Esophagus muscularis mucosa (tissue), 4 donors: Measurements from ENCODE around the gene CLDN6. TPM values are rescaled to one million over a fixed set of nuclear protein-coding genes. Genes with fewer than 3 reads are reported as not detected.

Source experiments
- DNase-seq: peaks from one replicate; pipeline ENCODE4 v3.0.0-alpha.2; 2017; ENCODE audit errors: extremely low spot score
- H3K27ac ChIP-seq, 4 donors: fragments of 200-600 bp; sonication (generic); replicated peaks in 1 of 4; 1 replicate in 3 of 4; 2 replicates in 1 of 4; pipeline ENCODE4 v1.5.1; 2016 to 2019; ENCODE audit warnings: mild to moderate bottlenecking in 1 of 4
- H3K27me3 ChIP-seq, 4 donors: fragments of 200-600 bp; sonication (generic); one replicate each; pipeline versions ENCODE4 v1.5.1 to v1.6.0; 2016 to 2019
- H3K36me3 ChIP-seq, 4 donors: fragments of 200-600 bp; sonication (generic); one replicate each; pipeline ENCODE4 v1.5.1; 2016 to 2019
- H3K4me1 ChIP-seq, 4 donors: fragments of 200-600 bp; sonication (generic); one replicate each; pipeline ENCODE4 v1.5.1; 2016 to 2019
- H3K4me3 ChIP-seq, 4 donors: fragments of 200-600 bp; sonication (generic); 1 replicate in 2 of 4; 2 replicates in 2 of 4; pipeline ENCODE4 v1.5.1; 2016 to 2019; ENCODE audit warnings: mild to moderate bottlenecking in 4 of 4, moderate library complexity in 1 of 4
- H3K9me3 ChIP-seq, 4 donors: fragments of 200-600 bp; sonication (generic); 1 replicate in 3 of 4; 2 replicates in 1 of 4; pipeline ENCODE4 v1.5.1; 2016 to 2019
- CTCF ChIP-seq, 3 experiments: fragments of 200-600 bp in 2 of 3; fragments of 450-650 bp in 1 of 3; sonication (generic) in 2 of 3; IDR thresholded peaks; one replicate each; pipeline ENCODE4 v1.5.1; 2017 to 2019; ENCODE audit warnings: antibody characterized with exemption in 3 of 3, mild to moderate bottlenecking in 2 of 3, moderate library complexity in 1 of 3
- EP300 ChIP-seq: sonication (generic); formaldehyde crosslinking; IDR thresholded peaks from one replicate; pipeline ENCODE4 v1.6.1; 2017; ENCODE audit warnings: antibody characterized with exemption
- POLR2A ChIP-seq: fragments of 450-650 bp; IDR thresholded peaks from one replicate; pipeline ENCODE4 v1.6.1; 2017; ENCODE audit warnings: antibody characterized with exemption, moderate library complexity, mild to moderate bottlenecking, low read depth
- POLR2AphosphoS5 ChIP-seq, 2 donors: sonication (generic); formaldehyde crosslinking; IDR thresholded peaks; one replicate each; pipeline ENCODE4 v1.6.1; 2017; ENCODE audit warnings: antibody characterized with exemption in 2 of 2
- WGBS: methylation state at CpG from one replicate; pipeline ENCODE4 v1.1.5; 2018; 5-methylcytosine and 5-hydroxymethylcytosine counted together
- intact Hi-C: fragments of 100-400 bp; cut with DNase I; formaldehyde crosslinking; loops from one replicate; pipeline ENCODE4 v1.15.1; 2023
- total RNA-seq, 4 donors: library from RNA; depleted of rRNA; stranded (reverse); fragments of >200 nt; gene quantifications; one replicate each; pipeline versions ENCODE4 v1.1.0 to v1.2.1, GENCODE V29; 2016

CLDN6 gene
- total RNA-seq, 4 donors from 2014 or later, result not detected

DNA sequence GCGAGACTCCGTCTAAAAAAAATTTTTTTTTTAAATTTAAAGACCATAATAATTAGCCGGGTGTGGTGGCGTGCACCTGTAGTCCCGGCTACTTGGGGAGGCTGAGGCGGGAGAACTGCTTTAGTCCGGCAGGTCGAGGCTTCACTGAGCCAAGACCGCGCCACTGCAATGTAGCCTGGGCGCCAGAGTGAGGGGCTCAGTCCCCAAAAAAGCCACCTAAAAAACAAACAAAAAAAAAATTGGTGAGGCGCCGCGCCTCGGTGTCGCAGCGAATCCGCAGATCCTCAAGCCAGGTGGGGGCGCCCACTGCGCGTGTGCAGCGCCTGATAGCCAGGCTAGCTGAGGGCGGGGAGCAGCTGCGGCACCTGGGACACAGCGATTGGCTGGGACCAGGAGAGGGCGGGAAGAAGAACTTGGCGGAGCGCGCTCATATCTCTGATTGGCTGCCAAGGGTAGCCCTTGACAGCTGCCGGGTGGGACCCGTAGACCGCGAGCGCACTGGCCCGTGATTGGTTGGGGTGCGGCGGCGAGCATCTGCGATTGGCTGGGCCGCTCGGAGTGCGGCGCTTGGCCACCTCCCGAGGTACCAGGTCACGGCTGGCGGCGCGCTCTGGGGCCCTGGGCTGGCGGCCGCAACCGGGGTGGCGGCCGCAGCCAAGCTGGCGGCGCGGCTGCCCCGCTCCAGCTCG lies 14.3 kb downstream of the CLDN6 start:
- peak; percentile 99 for DNase-seq
- Histone ChIP-seq H3K9me3 (no peaks in the 10 kb centered on the region), H3K27me3 (peaks cover 0 to 71% (median 5%) of the 10 kb centered on the region in 4 donors), H3K4me3 (peak overlapping the region; percentile 38 to 66 (median 42)), H3K36me3 (no peaks in the 10 kb centered on the region), H3K4me1 (peaks cover 3 to 18% (median 12%) of the 10 kb centered on the region in 4 donors), H3K27ac (no peak overlapping the region)
- WGBS, result 16% methylated on average over 25 of the region's 58 CpGs
- TF ChIP-seq EP300 (no peak), POLR2AphosphoS5 (IDR thresholded peaks at IDR 0.05) (peak; percentile 20 to 86), POLR2A (no peak), CTCF (IDR thresholded peaks at IDR 0.05) (peak; percentile 59 to 85 (median 67))
- intact Hi-C loops, result loop anchor here (1.0 kb wide), 1 partner anchor 25 kb away; no protein-coding TSS in a partner anchor

- no peak for DNase-seq
- Histone ChIP-seq H3K9me3 (no peaks in the 10 kb centered on the region), H3K27me3 (peaks cover 0 to 68% (median 3%) of the 10 kb centered on the region in 4 donors), H3K4me1 (peaks cover 3 to 15% (median 12%) of the 10 kb centered on the region in 4 donors), H3K36me3 (no peaks in the 10 kb centered on the region), H3K27ac (no peak overlapping the region), H3K4me3 (no peak overlapping the region)
- intact Hi-C loops, result no loop called here
- WGBS, result 73% methylated on average over 10 of the region's 12 CpGs
- TF ChIP-seq EP300 (no peak), POLR2A (no peak), POLR2AphosphoS5 (IDR thresholded peaks at IDR 0.05) (no peak), CTCF (IDR thresholded peaks at IDR 0.05) (no peak)
Measured at GRCh38 chr16:3001316-3001715, 16.7 kb downstream of the CLDN6 start.

- Histone ChIP-seq H3K4me1 (peaks cover 3 to 15% (median 12%) of the 10 kb centered on the region in 4 donors), H3K9me3 (no peaks in the 10 kb centered on the region), H3K36me3 (no peaks in the 10 kb centered on the region), H3K27ac (no peak overlapping the region), H3K27me3 (peaks cover 0 to 68% (median 3%) of the 10 kb centered on the region in 4 donors), H3K4me3 (no peak overlapping the region)
- no peak for DNase-seq
- TF ChIP-seq EP300, result no peak
- no peak for TF ChIP-seq POLR2A
- no peak for TF ChIP-seq POLR2AphosphoS5 (IDR thresholded peaks at IDR 0.05)
- no peak for TF ChIP-seq CTCF (IDR thresholded peaks at IDR 0.05)
- intact Hi-C loops, result no loop called here
- WGBS, result no CpG with 5 or more reads among the region's 4 CpGs
Measured at GRCh38 chr16:3000540-3000939, 17.4 kb downstream of the CLDN6 start.

DNA sequence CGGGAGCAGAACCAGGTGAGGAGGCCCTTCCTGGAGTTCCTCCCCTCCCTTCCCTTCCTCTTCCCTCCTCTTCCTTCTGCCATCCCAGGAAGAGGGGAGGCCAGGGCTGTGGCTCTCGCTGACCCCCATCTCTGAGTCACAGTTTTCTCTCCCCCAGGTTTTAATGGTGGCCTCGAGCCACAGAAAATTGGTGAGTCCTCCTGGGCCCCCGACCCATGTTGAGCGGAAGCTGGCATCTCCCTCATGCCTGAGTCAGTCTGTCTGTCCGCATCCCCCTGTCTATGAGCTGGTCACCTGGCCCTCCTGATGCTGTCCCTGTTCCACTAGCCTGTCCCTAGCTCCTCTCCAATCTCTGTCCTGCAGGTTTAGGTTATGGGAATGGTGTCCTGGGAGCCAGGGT lies 18.1 kb downstream of the CLDN6 start:
- H3K9me3 ChIP-seq, result no peaks in the 10 kb centered on the region
- DNase-seq, result no peak
- peaks cover 0 to 65% (median 2%) of the 10 kb centered on the region in 4 donors for H3K27me3 ChIP-seq
- intact Hi-C loops, result no loop called here
- no peak overlapping the region for H3K27ac ChIP-seq
- TF ChIP-seq EP300 (no peak), POLR2AphosphoS5 (IDR thresholded peaks at IDR 0.05) (no peak), POLR2A (no peak), CTCF (IDR thresholded peaks at IDR 0.05) (no peak)
- 79% methylated on average over 6 of the region's 6 CpGs for WGBS
- H3K4me3 ChIP-seq, result no peak overlapping the region
- H3K36me3 ChIP-seq, result no peaks in the 10 kb centered on the region
- H3K4me1 ChIP-seq, result peaks cover 2 to 11% (median 9%) of the 10 kb centered on the region in 4 donors
